ENCODE data around the gene DNAI1.

Gene DNAI1

DNA sequence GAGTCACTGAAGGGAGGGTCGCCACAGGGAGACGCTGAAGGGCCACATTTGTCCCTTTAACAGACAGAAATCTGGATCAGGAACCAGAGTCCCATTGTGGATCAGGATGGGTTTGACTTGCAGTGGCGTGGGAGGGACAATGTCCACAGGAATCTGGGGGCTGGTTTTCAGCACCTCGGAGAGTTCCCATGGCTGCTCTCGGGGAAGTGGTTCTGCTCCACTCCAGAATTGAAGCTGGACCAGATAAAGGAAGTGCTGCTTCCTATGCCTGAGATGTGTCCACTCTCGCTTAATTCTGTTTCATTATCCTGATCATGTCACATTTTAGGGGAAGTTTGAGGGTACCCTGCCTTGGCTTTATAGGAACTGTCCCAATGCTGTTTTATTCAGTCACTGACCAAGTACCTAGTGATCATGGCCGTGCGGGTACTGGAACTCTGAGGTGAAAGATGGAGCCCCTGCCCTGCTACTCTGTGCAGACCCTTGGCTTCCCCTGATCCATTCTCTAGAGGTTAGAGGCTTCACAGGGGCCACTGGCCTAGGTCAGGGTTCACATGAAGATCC, 35.4 kb downstream of the DNAI1 start:
- no peak for DNase-seq

DNA sequence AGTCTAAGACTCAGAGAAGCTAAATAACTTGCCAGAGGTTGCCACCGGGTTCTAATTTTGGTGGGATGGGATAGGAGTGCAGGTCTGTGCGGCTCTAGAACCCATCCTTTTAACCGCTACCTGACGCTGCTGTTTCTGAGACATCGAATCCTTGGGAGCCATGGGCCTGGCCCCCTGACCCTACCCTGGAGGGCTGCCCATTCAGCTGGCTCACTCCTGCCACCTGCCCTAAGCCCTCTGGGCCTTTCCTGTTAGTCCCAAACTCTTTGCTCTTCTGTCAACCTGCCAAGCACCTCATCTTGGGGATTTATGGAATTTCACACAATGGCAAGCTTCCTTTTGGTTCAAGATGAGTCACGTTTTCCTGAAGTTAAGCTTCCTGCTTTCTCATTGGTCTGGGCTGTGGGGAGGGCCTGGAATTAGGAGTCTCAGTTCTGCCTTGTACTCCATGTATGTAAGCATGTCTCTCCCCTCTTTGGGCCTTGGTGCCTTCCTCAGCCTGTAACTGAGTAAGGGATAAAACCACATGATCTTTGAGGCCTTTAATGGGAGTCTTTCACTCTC, 37.6 kb downstream of the DNAI1 start:
- DNase-seq, result no peak

DNA sequence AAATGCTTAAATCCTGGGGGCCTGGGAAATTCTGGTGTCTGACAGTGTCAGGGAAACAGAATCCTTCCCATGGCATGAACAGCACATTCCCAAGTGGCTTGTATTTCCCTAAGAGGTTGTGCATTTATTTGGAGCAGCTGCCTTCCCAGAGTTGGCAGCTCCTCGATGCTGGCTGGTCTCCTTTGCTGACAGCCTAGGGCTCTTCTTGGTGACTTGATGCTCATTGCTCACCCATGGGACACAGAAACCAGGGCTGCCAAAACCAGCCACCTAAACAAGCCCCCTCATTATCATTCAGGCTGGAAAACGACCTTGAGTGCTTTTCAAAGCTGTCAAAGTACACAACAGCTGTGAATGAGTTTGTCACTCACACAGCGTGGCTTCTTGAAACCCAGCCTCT, 39.9 kb downstream of the DNAI1 start:
- no peak for DNase-seq

DNA sequence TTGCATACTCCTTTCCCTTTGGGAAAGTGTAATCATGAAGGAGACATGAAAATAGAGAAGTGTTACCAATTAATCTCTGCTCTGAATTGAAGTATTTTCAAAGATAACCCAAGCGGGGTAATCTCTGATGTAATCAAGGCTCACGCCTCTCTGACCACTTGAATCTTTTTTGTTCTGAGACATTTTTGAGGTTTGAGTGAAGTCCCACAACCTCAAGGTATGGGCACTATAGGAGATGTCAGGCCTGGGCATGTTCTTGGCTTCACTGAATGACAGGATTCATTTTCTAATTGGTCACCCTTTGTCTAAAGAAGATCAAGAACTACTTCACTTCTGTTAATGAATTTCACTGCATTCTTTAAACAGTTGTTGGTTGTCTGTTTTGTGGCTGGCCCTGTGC, 40.5 kb downstream of the DNAI1 start:
- no peak for DNase-seq

DNA sequence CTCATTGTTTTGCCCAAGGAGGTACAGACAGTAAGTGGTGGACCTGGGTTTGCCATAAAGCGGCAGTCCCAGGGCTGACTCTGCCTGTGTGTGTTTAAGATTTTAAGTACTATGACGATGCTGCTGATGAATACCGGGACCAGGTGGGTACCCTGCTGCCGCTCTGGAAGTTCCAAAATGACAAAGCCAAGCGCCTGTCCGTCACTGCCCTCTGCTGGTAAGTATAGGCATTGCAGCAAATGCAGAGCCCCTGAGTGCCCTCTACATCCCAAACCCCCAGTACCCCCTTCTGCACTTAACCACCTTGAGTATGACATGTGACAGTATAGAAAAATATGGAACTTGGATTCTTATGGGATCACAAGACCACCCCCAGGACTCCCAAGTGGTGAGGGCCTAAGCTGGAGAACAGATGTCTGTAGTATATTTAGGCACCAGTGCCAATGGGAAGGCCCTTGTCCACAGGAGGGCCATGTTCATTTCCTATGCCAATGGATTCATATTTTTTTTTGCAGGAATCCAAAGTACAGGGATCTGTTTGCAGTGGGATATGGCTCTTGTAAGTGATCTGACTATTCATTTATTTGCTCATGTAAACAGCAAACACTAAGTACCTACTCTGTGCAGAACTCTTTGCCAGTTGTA, 42.1 kb downstream of the DNAI1 start:
- peak; percentile 72 for DNase-seq

DNA sequence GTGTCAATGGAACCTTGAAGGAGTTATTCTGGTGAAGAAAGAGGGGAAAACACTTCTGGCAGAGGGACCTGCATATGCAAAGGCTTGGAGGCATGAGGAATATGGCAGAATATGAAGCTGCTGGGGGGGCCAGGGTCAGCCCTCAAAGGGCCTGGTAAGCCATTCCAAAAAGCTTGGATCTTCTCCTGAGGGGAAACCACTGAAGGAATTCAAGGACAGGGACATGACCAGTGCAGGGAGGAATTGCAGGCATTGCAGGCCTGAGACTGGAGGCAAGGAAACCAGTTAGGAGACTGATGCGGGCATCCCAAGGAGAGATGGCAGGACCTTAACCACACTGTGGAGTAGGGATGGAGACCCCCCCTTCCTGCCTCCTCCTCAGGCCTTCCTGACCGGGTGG, 42.8 kb downstream of the DNAI1 start:
- DNase-seq, result no peak

DNA sequence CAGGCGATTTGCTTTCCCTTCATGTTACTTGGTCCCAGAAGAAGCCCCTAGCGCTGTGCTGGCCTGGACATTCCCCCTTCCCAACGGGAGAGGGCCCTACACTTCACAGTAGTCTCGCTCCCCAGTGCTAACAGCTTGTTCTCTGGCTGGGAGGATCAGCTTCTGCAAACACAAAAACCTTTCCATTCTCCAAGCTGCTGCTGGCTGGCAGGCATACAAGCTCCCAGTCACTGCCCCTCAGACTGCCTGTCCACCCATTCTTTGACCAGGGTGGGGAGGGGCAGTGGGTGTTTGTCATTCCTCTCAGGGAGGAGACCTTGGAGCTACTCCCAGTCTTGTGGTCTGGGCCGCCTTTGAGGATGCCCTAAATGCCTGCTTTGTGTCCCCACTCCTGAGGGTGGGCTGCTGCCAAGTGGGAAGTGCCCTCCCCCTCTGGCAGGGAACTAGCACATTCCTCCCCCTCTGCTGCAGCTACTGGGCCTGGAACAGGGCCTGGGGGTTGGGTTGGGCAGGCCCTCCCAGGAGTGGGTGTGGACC, 43.4 kb downstream of the DNAI1 start:
- peak; percentile 23 for DNase-seq

DNA sequence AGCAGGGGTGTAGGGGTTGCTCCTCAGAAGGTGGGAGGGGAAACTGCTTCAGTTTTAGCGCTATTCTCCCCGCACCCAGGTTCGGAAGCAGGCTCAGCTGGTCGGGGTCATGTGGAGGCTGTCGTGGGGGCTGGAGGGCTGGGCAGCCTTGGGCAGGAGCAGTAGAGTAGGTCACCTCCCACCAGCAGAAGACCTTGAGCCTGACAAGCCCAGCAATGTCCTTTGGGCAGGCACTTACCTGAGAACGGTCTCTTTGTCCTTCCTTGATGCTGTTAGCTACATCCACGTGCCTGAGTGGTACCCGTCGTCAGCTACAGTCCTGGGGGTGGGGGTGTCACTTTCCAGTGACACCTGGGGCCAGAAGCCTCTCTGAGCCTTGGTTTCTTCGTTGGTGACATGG, 43.9 kb downstream of the DNAI1 start:
- no peak for DNase-seq

DNA sequence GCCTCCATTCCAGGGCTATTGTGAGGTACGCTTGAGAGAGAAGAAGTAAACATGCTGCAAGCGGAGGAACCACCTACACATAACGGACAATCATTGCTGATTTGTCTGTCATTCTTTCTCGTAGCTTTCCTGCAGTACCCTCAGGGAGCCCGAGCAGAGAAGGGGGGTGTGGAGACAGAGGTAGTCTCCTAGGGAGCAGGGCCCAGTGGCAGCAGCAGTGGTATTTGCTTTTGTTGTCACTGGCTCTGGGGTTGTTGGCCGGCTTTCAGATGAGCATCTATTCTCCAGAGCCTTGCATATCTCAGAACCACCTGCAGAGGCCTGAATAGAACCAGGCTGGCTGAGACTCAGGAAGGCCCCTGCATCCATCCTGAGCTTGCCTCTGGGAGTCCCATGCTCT, 44.3 kb downstream of the DNAI1 start:
- DNase-seq, result no peak

DNA sequence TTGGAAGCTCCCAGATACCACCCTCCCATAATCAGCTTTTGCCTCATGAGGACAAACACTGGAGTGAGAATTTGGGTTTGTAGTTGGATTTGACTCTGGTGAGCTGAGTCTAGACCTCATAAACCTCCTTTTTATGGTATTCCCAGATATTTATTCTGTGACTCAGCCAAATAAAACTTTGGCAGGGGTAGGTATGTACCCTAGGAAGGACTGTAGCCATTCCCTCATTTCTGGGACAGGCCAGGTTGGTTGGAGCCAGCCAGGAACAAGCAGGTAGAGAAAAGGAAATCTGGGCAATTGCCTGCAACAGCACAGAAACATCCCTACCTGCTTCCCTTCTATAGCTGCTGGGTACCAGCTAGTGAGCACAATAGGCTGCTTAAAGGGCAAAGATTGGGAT, 44.8 kb downstream of the DNAI1 start:
- DNase-seq, result no peak

DNA sequence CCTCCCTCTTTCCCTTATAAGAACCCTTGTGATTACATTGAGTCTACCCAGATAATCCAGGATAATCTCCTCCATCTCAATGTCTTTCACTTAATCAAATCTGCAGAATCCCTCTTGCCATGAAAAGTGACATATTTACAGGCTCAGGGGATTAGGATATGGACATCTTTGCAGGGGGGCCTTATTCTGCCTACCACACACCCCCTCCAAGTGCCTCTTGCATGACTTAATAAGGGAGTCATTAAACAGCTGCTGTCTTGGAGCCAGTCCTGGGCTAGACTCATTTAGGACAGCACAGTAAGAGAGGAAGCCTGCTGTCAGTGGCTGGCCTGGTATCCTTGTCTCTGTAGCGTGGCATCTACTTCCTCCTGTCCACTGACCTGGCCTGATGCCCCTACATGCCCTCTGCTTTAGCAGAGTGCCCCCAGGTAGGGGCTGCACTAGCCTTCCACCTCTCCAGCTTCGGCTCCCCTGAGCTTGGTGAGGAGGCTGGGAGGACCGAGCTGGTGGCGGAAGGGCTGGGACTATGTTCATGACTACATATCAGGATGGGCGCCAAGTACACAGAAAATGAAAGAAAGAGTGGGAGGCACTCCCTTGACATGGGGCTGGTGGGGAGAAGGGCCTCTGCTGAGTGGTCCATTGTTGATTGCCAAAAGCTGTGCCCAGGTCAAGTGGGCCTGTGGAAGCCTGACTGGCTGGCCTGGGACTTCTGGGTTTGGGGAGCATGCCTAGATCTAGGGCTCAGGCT, 46.9 kb downstream of the DNAI1 start:
- DNase-seq, result peak; percentile 98

DNA sequence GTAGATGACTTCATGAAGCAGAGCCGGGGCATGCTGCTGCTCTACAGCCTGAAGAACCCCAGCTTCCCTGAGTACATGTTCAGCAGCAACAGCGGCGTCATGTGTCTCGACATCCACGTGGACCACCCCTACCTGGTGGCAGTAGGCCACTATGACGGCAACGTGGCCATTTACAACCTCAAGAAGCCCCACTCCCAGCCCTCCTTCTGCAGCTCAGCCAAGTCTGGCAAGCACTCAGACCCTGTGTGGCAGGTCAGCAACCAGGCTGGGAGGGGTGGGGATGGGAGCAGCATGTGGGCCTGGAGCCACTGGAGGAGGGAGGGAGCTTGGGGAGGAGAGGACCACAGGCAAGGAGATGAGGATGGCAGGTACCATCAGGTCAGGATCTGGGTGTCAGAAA, 48.0 kb downstream of the DNAI1 start:
- DNase-seq, result no peak

DNA sequence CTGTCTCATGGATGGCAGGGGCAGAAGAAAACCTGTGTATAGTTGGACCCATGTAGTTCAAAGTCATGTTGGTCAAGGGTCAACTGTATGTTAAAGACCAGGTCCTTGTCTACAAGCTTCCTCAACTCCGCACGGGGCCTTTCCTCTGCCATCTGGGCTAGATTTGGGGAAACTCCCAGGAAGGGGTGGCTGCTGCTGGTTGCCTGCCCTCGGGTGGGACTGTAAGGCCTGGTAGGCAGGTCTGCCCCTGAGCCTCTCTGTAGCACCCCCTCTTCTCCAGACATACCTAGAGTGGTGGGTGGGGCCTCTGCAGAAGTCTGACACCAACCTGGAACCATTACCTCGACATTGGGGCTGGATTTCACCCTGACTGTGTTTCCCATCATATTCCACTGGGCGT, 49.0 kb downstream of the DNAI1 start:
- no peak for DNase-seq

DNA sequence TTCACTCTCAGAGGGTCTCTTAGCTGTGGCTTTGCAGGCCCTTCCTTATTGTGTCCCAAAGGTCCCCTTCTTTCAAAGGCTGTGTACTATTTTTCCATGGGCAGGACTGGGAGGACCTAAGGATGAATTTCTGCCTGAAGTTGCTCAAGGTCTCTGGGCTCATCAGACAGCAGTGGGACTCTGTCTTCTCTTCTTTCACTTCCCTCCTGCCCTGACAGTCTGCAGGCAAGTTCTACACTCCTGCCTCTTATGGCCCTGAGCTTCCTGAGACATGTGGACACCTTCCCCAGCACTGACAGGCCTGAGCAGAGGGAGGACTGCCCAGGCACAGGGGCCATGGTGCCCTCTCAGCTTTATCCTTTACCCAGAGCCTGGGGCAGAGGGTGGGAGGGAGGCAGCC, 49.4 kb downstream of the DNAI1 start:
- DNase-seq, result no peak

DNA sequence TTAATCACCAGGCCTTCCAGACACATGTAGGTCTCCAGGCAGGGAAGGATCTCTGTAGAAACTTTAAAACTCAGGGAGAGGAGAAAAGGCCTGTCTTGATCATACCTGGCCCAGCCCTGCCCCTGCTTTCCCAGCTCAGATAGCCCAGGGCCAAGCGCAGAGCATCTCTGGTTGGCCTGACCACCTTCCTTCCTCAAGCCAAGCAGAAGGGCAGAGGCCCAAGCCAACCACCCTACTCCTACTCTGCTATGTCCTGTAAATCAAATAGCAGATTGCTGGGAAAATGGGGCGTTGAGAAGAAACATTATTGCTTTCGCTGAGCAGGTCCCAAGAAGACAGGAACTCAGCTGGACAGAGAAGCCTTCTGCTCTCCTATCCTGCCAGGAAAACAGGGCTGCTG, 49.9 kb downstream of the DNAI1 start:
- no peak for DNase-seq

DNA sequence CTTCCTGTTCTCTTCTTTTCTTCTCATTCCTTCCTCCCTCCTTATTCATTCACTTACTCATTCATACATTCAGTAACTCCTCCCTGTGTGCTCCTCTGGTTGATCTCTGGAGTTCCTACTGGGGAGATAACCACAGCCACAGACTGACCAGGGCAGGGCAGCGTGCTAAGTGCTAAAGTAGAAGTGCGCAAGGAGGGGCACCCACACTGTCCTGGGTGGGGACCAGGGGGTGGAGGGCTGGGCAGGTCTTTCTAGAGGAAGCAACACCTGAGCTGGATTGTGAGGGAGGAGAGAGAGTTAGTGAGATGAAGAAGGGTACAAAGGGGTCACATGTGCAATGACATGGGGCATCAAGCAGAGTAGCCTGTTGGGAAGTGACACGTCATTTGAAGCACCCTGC, 50.3 kb downstream of the DNAI1 start:
- DNase-seq, result no peak

DNA sequence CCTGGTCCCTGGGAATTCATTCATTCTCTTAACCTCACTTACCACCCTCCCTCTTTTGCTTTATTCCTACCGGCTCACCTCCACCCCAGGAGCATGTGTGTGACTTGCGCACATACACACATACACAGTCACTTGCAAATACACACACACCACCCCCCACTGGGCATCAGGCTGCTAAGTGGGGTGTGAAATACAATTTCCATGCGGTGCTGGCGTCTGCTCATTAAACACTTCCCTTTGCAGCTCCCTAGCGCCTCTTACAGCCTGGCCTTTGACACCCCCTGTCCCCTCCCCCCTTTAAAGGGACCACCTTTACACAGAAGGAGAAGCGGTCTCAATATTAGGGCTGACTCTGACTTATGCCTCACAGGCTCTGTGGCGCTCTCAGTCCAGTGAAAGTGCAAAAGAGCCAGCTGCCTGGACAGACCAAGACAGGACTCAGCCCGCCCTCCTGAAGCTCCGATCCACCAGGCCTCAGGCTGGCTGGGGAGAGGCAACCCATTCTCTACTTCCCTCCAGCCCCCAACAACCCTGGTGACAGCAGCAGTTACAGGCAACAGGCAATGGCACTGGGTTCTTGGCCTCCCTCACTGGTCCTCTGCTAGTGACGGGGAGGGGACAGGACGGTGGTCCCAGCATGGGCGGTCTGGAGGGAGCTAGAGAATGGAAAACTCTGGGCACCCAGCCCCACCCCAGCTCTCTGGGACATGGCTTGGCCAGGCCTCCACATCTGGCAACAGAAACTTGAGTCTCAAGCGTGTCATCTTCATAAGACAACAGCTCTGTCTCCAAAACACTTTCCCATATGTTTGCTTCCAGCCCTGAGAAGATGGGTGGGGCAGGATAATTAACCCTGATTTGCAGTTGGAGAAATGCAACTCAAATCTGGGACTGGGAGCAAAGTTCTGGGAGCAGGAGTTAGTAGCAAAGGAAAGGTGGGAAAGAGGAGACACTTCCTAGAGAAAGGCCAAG, 52.2 kb downstream of the DNAI1 start:
- no peak for DNase-seq

DNA sequence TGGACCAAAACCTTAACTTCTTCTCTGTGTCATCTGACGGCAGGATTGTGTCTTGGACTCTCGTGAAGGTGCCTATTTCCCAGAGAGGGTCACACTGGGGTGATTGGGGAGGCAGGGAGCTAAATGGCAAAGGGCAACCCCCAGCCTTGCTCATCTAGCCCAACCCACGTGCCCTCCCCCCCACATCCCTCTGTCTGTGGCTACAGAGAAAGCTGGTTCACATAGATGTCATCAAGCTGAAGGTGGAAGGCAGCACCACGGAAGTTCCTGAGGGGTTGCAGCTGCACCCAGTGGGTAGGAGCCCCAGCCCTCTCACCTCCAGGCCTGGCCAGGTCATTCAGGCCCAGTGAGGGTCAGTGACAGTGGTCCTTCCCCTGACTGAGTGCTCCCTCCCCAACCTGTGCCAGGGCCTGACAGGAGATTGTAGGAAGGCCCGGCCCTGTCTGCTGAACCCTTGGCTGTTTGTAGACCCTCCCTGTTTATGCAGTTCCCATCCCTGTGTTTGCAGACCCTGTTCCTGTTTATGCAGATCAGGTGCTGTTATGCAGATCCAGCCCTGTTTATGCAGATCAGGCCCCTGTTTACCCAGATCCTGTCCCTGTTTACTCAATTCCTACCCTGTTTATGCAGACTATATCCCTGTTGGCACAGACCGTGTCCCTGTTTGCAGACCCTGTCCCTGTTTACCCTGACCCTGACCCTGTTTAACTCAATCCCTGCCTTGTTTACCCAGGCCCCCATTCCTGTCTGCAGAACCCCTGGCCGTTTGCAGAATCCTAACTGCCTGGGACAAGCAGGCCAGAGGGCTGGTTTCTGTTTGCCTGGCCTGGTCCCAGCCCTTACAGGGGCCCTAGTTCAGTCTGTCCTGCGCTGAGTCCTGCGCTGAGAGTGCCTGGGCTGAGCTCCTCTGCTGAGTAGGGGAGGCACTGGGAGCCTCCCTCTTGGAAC, 53.8 kb downstream of the DNAI1 start:
- DNase-seq, result no peak

DNA sequence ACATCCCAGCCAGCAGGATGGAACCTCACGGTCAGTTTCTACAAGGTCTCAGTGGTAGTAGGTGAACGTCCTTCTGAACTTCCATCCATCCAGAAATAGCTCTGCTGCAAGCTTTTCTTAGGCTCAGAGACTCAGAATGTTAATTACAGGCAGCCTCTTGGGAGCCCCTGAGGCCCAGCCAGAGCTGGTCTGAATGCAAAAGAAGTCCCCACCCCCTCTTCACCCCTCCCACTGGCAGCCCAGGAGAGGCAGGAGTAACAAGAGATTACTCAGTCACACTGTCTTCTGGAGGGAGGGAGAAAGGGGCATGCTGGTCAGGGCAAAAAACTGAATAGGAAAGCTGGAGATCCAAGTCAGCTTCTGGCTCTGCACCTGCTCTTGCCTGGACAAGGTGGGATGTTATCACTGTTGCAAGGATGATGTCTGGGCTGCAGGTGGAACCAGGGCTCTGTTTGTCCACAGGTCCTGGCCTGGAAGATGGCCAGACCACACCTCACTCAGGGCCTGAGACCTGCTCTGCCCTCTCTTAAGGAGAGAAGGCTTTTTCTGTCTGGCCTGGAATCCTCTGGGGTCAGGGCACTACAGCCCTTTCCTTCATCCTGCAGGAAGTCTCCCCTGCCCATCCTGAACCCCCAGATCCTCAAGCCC, 55.1 kb downstream of the DNAI1 start:
- DNase-seq, result peak; percentile 55

DNA sequence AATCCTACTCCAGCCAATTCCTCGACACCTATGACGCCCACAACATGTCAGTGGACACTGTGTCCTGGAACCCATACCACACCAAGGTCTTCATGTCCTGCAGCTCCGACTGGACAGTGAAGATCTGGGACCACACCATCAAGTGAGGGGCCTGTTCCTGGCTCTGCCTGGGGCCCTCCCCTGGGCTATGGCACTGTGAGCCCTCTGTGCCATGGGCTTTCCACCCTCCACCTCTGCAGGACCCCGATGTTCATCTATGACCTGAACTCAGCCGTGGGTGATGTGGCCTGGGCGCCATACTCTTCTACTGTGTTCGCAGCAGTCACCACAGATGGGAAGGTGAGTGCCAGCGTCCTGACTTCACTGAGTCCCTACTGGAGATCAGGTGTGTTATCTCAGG, 55.8 kb downstream of the DNAI1 start:
- no peak for DNase-seq

DNA sequence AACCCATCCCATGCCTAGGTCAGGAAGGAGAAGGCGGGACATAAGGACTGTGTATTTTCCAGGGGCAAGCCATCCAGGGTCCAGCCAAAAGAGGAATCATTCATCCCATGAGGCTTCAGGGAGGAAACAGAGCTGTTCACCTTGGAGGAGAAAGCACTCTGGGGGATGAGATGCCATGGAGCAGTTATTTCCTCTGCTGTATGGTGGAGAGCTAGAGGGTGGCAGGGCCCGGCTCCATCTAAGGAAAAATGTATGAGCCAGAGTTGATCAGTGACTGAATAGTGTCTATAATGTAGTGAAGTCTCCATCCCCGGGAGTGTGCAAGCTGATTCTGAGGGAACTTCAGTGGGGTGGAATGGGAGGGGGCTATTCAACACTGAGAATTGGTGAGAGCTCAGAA, 56.2 kb downstream of the DNAI1 start:
- no peak for DNase-seq
